K562 (cell line): ENCODE data around the gene TBX6. TPM values are rescaled to one million over a fixed set of nuclear protein-coding genes. Genes with fewer than 3 reads are reported as not detected.

ENCODE experiments used
- GABPB1 ChIP-seq: sonication (generic); formaldehyde crosslinking; IDR thresholded peaks from 2 replicates; pipeline ENCODE4 v1.8.0; 2022; ENCODE audit warnings: mild to moderate bottlenecking, missing genetic modification reagents
- ILK ChIP-seq: fragments of 450-650 bp; IDR thresholded peaks from 2 replicates; pipeline ENCODE4 v1.6.1; 2016; ENCODE audit warnings: missing genetic modification characterization, low read depth, mild to moderate bottlenecking, missing compliant biosample characterization, moderate library complexity, borderline replicate concordance
- L3MBTL2 ChIP-seq: fragments of 450-650 bp; IDR thresholded peaks from 2 replicates; pipeline ENCODE4 v1.6.1; 2016; ENCODE audit warnings: mild to moderate bottlenecking, moderate library complexity
- NFRKB ChIP-seq: fragments of 450-650 bp; IDR thresholded peaks from 2 replicates; pipeline ENCODE4 v1.6.1; 2016; ENCODE audit warnings: low read depth
- RBBP5 ChIP-seq: fragments of 200-600 bp; sonication (generic); IDR thresholded peaks from 2 replicates; pipeline ENCODE4 v1.6.1; 2012; ENCODE audit warnings: borderline replicate concordance, mild to moderate bottlenecking, low read length, control low read depth, inconsistent platforms; ENCODE audit not compliant: insufficient read depth, poor library complexity, severe bottlenecking
- SP1 ChIP-seq: sonication (generic); formaldehyde crosslinking; IDR thresholded peaks from 2 replicates; pipeline ENCODE4 v1.8.1; 2022; ENCODE audit warnings: mild to moderate bottlenecking, missing genetic modification reagents
- STAT5A ChIP-seq: IDR thresholded peaks from 2 replicates; pipeline ENCODE4 v1.6.1; 2012; ENCODE audit warnings: low read length, inconsistent platforms, borderline replicate concordance
- TEAD4 ChIP-seq, 2 experiments: sonication (generic) in 1 of 2; formaldehyde crosslinking in 1 of 2; IDR thresholded peaks; 2 replicates each; pipeline versions ENCODE4 v1.6.1 to v1.8.0; 2012 to 2022; ENCODE audit warnings: borderline replicate concordance in 1 of 2, inconsistent platforms in 1 of 2, low read length in 1 of 2, mild to moderate bottlenecking in 1 of 2, missing genetic modification reagents in 1 of 2
- TRIM24 ChIP-seq, 2 experiments: fragments of 450-650 bp; IDR thresholded peaks; 2 replicates each; pipeline ENCODE4 v1.6.1; 2016
- ZBTB7A ChIP-seq: IDR thresholded peaks from 2 replicates; pipeline ENCODE4 v1.6.1; 2011; ENCODE audit warnings: low read depth, mild to moderate bottlenecking, low read length, moderate library complexity, borderline replicate concordance; ENCODE audit not compliant: control insufficient read depth
- polyA plus RNA-seq, 8 experiments: library from polyadenylated mRNA; depleted of rRNA in 4 of 8; stranded (reverse) in 5 of 8; unstranded in 3 of 8; fragments of >200 nt; fragmentation: Nextera tagmentation in 2 of 8; fragmentation: Illumina TruSeq in 1 of 8; extraction: Ambion mirVana in 2 of 8; extraction: Trizol in 1 of 8; gene quantifications; 2 replicates each; pipeline versions ENCODE4 v1.2.1 to v1.2.3, GENCODE V29; 2011 to 2014; ENCODE audit warnings: inconsistent platforms in 1 of 8, missing spikeins in 1 of 8
- total RNA-seq, 7 experiments: library from RNA; depleted of rRNA in 6 of 7; stranded (reverse); fragments of >200 nt in 6 of 7; fragmentation: Illumina TruSeq in 2 of 7; extraction: Trizol in 2 of 7; gene quantifications; 2 replicates each; pipeline versions ENCODE4 v1.2.1 to v1.2.3, GENCODE V29; 2011 to 2021; ENCODE audit warnings: low replicate concordance in 1 of 7
- TF ChIP-seq, protein P1 (sequence below), 3 experiments: fragments of 200-800 bp in 1 of 3; sonication (Bioruptor generic) in 1 of 3; sonication (generic) in 1 of 3; formaldehyde crosslinking in 1 of 3; IDR thresholded peaks; 2 replicates each; pipeline versions ENCODE4 v1.6.1 to v1.8.0; 2016 to 2022; ENCODE audit warnings: mild to moderate bottlenecking in 2 of 3, missing compliant biosample characterization in 2 of 3, missing genetic modification characterization in 2 of 3, missing genetic modification reagents in 1 of 3
- TF ChIP-seq, protein P2 (sequence below): fragments of 450-650 bp; IDR thresholded peaks from 2 replicates; pipeline ENCODE4 v1.6.1; 2017; ENCODE audit warnings: antibody characterized with exemption
- TF ChIP-seq, protein P3 (sequence below): fragments of 250-450 bp; sonication (Bioruptor Pico); IDR thresholded peaks from 2 replicates; pipeline ENCODE4 v1.8.0; 2022; ENCODE audit warnings: moderate library complexity, mild to moderate bottlenecking, inconsistent platforms
- TF ChIP-seq, protein P4 (sequence below), 2 experiments: IDR thresholded peaks; 2 replicates each; pipeline ENCODE4 v1.6.1; 2012; ENCODE audit warnings: improper control_type of control experiment in 2 of 2, low read depth in 2 of 2, low read length in 2 of 2, borderline replicate concordance in 1 of 2
- TF ChIP-seq, protein P5 (sequence below): sonication (generic); formaldehyde crosslinking; IDR thresholded peaks from 2 replicates; pipeline ENCODE4 v1.9.0; 2022; ENCODE audit warnings: mild to moderate bottlenecking, missing genetic modification reagents
- TF ChIP-seq, protein P6 (sequence below), 2 experiments: fragments of 450-650 bp in 1 of 2; sonication (generic) in 1 of 2; formaldehyde crosslinking; conservative IDR thresholded peaks; 2 replicates each; pipeline versions ENCODE4 v1.4.0 to v1.8.1; 2020 to 2022; ENCODE audit warnings: mild to moderate bottlenecking in 1 of 2, missing genetic modification reagents in 1 of 2

TBX6 gene
- total and polyA plus RNA-seq, 9 of the 15 experiments (the other 6 are each of a cell fraction or from before 2014, with no cell fraction given) = 0.07 to 0.58 (median 0.11) TPM; not detected in 2

DNA sequence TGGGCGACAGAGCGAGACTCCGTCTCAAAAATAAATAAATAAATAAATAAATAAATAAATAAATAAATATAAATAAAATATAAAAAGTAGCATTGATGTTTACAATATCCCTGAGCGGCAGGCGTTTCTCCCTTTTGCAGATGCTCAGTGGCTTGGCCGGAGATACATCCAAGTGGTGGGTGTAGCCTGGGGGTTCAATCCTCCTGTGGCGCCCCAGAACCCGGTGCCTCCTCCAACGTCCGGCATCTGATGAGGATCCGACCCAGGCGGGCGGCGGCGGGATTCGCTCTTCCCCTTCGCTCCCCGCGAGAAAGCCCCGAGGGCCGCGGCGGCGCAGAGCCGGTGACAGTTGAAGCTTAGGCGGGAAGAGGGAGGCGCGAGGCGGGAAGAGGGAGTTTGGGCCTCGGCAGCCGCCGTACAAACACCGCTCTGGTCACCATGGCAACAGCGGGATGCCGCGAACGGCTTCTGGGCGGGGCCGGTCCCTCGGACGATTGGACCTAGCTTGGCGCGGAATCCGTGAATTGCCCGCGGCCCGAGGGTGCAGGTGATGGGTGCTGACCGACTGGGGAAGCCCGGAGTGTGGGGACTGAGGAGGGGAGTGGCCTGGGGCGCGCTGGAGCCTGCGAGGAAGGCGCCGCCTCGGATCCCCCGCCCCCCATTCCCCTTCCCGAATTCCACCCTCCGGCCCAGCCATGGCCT, 38.9 kb downstream of the TBX6 start (continued):
- TF ChIP-seq, protein P1, sequence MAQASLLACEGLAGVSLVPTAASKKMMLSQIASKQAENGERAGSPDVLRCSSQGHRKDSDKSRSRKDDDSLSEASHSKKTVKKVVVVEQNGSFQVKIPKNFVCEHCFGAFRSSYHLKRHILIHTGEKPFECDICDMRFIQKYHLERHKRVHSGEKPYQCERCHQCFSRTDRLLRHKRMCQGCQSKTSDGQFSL (CRISPR knock-in tag; IDR thresholded peaks at IDR 0.05) = no peak; the same call in 1 of the 2 replicates
- TF ChIP-seq, protein P1 (tag; IDR thresholded peaks at IDR 0.05) = no peak
- TF ChIP-seq, protein P2, sequence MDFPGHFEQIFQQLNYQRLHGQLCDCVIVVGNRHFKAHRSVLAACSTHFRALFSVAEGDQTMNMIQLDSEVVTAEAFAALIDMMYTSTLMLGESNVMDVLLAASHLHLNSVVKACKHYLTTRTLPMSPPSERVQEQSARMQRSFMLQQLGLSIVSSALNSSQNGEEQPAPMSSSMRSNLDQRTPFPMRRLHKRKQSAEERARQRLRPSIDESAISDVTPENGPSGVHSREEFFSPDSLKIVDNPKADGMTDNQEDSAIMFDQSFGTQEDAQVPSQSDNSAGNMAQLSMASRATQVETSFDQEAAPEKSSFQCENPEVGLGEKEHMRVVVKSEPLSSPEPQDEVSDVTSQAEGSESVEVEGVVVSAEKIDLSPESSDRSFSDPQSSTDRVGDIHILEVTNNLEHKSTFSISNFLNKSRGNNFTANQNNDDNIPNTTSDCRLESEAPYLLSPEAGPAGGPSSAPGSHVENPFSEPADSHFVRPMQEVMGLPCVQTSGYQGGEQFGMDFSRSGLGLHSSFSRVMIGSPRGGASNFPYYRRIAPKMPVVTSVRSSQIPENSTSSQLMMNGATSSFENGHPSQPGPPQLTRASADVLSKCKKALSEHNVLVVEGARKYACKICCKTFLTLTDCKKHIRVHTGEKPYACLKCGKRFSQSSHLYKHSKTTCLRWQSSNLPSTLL = no peak
- TF ChIP-seq, protein P3, sequence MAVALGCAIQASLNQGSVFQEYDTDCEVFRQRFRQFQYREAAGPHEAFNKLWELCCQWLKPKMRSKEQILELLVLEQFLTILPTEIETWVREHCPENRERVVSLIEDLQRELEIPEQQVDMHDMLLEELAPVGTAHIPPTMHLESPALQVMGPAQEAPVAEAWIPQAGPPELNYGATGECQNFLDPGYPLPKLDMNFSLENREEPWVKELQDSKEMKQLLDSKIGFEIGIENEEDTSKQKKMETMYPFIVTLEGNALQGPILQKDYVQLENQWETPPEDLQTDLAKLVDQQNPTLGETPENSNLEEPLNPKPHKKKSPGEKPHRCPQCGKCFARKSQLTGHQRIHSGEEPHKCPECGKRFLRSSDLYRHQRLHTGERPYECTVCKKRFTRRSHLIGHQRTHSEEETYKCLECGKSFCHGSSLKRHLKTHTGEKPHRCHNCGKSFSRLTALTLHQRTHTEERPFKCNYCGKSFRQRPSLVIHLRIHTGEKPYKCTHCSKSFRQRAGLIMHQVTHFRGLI (CRISPR knock-in tag) = no peak
- TF ChIP-seq, protein P4, sequence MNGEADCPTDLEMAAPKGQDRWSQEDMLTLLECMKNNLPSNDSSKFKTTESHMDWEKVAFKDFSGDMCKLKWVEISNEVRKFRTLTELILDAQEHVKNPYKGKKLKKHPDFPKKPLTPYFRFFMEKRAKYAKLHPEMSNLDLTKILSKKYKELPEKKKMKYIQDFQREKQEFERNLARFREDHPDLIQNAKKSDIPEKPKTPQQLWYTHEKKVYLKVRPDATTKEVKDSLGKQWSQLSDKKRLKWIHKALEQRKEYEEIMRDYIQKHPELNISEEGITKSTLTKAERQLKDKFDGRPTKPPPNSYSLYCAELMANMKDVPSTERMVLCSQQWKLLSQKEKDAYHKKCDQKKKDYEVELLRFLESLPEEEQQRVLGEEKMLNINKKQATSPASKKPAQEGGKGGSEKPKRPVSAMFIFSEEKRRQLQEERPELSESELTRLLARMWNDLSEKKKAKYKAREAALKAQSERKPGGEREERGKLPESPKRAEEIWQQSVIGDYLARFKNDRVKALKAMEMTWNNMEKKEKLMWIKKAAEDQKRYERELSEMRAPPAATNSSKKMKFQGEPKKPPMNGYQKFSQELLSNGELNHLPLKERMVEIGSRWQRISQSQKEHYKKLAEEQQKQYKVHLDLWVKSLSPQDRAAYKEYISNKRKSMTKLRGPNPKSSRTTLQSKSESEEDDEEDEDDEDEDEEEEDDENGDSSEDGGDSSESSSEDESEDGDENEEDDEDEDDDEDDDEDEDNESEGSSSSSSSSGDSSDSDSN (IDR thresholded peaks at IDR 0.05; ENCODE audit: borderline replicate concordance in 1 of 2, low read depth in 2 of 2, low read length in 2 of 2) = peak; percentile 43 to 78; a peak in 1 of 4 replicates
- peak; percentile 81 for TF ChIP-seq GABPB1
- no peak for TF ChIP-seq ZBTB7A
- peak; percentile 47; the same call in 1 of the 2 replicates for TF ChIP-seq TEAD4 (IDR thresholded peaks at IDR 0.05; ENCODE audit: low read length)
- TF ChIP-seq TEAD4 (CRISPR knock-in tag; IDR thresholded peaks at IDR 0.05; ENCODE audit: borderline replicate concordance) = peak; percentile 81; the same call in 1 of the 2 replicates
- no peak for TF ChIP-seq ILK (tag)
- peak; percentile 99 for TF ChIP-seq L3MBTL2
- TF ChIP-seq, protein P5, sequence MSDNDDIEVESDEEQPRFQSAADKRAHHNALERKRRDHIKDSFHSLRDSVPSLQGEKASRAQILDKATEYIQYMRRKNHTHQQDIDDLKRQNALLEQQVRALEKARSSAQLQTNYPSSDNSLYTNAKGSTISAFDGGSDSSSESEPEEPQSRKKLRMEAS (CRISPR knock-in tag) = peak; percentile 95
- TF ChIP-seq NFRKB = no peak; the same call in 1 of the 2 replicates
- peak; percentile 61 for TF ChIP-seq RBBP5
- peak; percentile 95 for TF ChIP-seq SP1 (CRISPR knock-in tag)
- TF ChIP-seq, protein P6, sequence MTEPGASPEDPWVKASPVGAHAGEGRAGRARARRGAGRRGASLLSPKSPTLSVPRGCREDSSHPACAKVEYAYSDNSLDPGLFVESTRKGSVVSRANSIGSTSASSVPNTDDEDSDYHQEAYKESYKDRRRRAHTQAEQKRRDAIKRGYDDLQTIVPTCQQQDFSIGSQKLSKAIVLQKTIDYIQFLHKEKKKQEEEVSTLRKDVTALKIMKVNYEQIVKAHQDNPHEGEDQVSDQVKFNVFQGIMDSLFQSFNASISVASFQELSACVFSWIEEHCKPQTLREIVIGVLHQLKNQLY (CRISPR knock-in tag; conservative IDR thresholded peaks at IDR 0.05) = peak in 1 of 2 experiments; percentile 80; a peak in 1 of 4 replicates
- no peak for TF ChIP-seq STAT5A
- TF ChIP-seq TRIM24 (IDR thresholded peaks at IDR 0.05) = peak; percentile 94 to 97
